Omental fat pad (tissue), 4 donors: ENCODE measurements around the gene OR1I1. TPM values are rescaled to one million over a fixed set of nuclear protein-coding genes. Genes with fewer than 3 reads are reported as not detected.

Experiments
- ATAC-seq: fragments of 150-250 bp; one replicate; pipeline ENCODE4 v1.9.1; 2016; ENCODE audit warnings: mild to moderate bottlenecking, moderate library complexity; ENCODE audit not compliant: low FRiP score
- DNase-seq: peaks from one replicate; pipeline ENCODE4 v3.0.0-alpha.2; 2019; ENCODE audit warnings: low spot score
- CTCF ChIP-seq, 3 donors: fragments of 450-650 bp; IDR thresholded peaks; one replicate each; pipeline ENCODE4 v1.5.1; 2016 to 2017; ENCODE audit warnings: antibody characterized with exemption in 3 of 3, mild to moderate bottlenecking in 3 of 3, moderate library complexity in 2 of 3
- total RNA-seq, 4 donors: library from RNA; depleted of rRNA; stranded (reverse); fragments of >200 nt; gene quantifications; one replicate each; pipeline ENCODE4 v1.1.0, GENCODE V29; 2016

The OR1I1 gene
- total RNA-seq, 4 donors from 2014 or later, result not detected

- ATAC-seq (no peak), DNase-seq (no peak)
- TF ChIP-seq CTCF (IDR thresholded peaks at IDR 0.05), result no peak
Measured at GRCh38 chr19:15136234-15136954, 54.4 kb downstream of the OR1I1 start.

GRCh38 chr19:15137777-15138176 is 55.8 kb downstream of the OR1I1 start:
- TF ChIP-seq CTCF (IDR thresholded peaks at IDR 0.05), result no peak
- ATAC-seq (no peak), DNase-seq (no peak)

- no peak for TF ChIP-seq CTCF (IDR thresholded peaks at IDR 0.05)
- no peak for ATAC-seq
- DNase-seq, result no peak
Measured at GRCh38 chr19:15138427-15138826, 56.4 kb downstream of the OR1I1 start.

- no peak for TF ChIP-seq CTCF (IDR thresholded peaks at IDR 0.05)
- no peak for DNase-seq
- no peak for ATAC-seq
Measured at GRCh38 chr19:15141143-15141542, 59.1 kb downstream of the OR1I1 start.

GRCh38 chr19:15142313-15142712 is 60.3 kb downstream of the OR1I1 start:
- DNase-seq (no peak), ATAC-seq (no peak)
- TF ChIP-seq CTCF (IDR thresholded peaks at IDR 0.05), result no peak

Other genes with a start within 250 kb of the OR1I1 start
- not detected for gene OR7A5, start 247.0 kb upstream of the OR1I1 start, total RNA-seq
- gene OR7C1, start 247.0 kb upstream of the OR1I1 start, total RNA-seq, result not detected
- not detected for gene OR7A10, start 233.3 kb upstream of the OR1I1 start, total RNA-seq
- not detected for gene OR7A17, start 196.1 kb upstream of the OR1I1 start, total RNA-seq
- not detected for gene OR7C2, start 140.7 kb upstream of the OR1I1 start, total RNA-seq
- gene SLC1A6, start 102.3 kb upstream of the OR1I1 start, total RNA-seq, result not detected
- not detected for gene CASP14, start 32.7 kb upstream of the OR1I1 start, total RNA-seq
- gene SYDE1, start 25.2 kb downstream of the OR1I1 start, total RNA-seq, result 10 to 100 TPM; 14.8 to 26.6 (median 21.6) TPM
- 10 to 100 TPM in 3 of 4 donors, 1 to 10 TPM in 1; 6.1 to 82.8 (median 24.4) TPM for gene NOTCH3, start 118.8 kb downstream of the OR1I1 start, total RNA-seq
- under 1 TPM in 1 of 4 donors, not detected in 3; 0.84 TPM for gene EPHX3, start 150.2 kb downstream of the OR1I1 start, total RNA-seq